B cell (primary cell): ENCODE measurements around the gene ATP8A2.

Source experiments
- CTCF ChIP-seq: fragments of 200-600 bp; IDR thresholded peaks from one replicate; pipeline ENCODE4 v1.8.0; 2022; ENCODE audit warnings: antibody characterized with exemption, mild to moderate bottlenecking
- EZH2 ChIP-seq: IDR thresholded peaks from 2 replicates; pipeline ENCODE4 v1.6.1; 2012; ENCODE audit warnings: borderline replicate concordance, low read depth, mild to moderate bottlenecking, moderate library complexity, low read length; ENCODE audit not compliant: insufficient read depth, poor library complexity, severe bottlenecking

GRCh38 chr13:25803641-25804040 lies 431.9 kb downstream of the ATP8A2 start:
- TF ChIP-seq EZH2 = no peak
- TF ChIP-seq CTCF = no peak
